ENCODE data around the gene C16orf96. TPM values are rescaled to one million over a fixed set of nuclear protein-coding genes. Genes with fewer than 3 reads are reported as not detected.

Gene C16orf96
- total and polyA plus RNA-seq, 2 of the 13 experiments (the other 11 are each of a cell fraction or from before 2014, with no cell fraction given), result 0.03 TPM; not detected in 1

GRCh38 chr16:4506450-4506849 lies 49.7 kb upstream of the C16orf96 start:
- H3K27me3 ChIP-seq (ENCODE audit: control insufficient read depth in 1 of 2, insufficient read depth in 2 of 2, low read length in 2 of 2), result no peaks in the 10 kb centered on the region
- peak; percentile 76 for ATAC-seq
- H2AFZ ChIP-seq (ENCODE audit: low read length), result no peak overlapping the region
- CTCF ChIA-PET (ENCODE audit: low intra/inter-chr PET ratio, low total read pairs), result interaction anchor here (1.3 kb wide), 1 partner anchor 79 kb away, joined by 5 read pairs; no protein-coding TSS in a partner anchor
- H3K9me3 ChIP-seq (ENCODE audit: low read length), result no peaks in the 10 kb centered on the region
- no peak overlapping the region for H3K4me2 ChIP-seq (ENCODE audit: low read depth, low read length)
- no TSS peak for BruUV-seq (replicated peaks)
- H3K4me1 ChIP-seq (ENCODE audit: insufficient read depth, low read length), result peaks cover 7% of the 10 kb centered on the region
- in situ Hi-C loops (cut with HindIII; ENCODE audit: extremely low pct_ligation_motif_present, low pct_unique_long_range_greater_than_20kb), result loop anchor here (25.0 kb wide), 1 partner anchor 456 kb away; the partner anchor contains the start of gene SEC14L5
- no peak overlapping the region for H3K9ac ChIP-seq (ENCODE audit: insufficient read depth, low read depth, low read length)
- FAIRE-seq, result peak; percentile 98
- peaks cover 9% of the 10 kb centered on the region for H4K20me1 ChIP-seq (ENCODE audit: insufficient read depth, low read length)
- intact Hi-C loops (cut with micrococcal nuclease; ENCODE audit: unreplicated experiment), result no loop called here
- 46% methylated on average over 3 of the region's 3 CpGs for WGBS (ENCODE audit: low lambda C conversion rate)
- DNase-seq (ENCODE audit: low spot score), result peak; percentile 59
- POLR2A ChIA-PET, result interaction anchor here (2.0 kb wide), 1 partner anchor 32 kb away, joined by 6 read pairs; the partner anchor contains the start of gene CDIP1
- no peak overlapping the region for H3K27ac ChIP-seq (ENCODE audit: extremely low read length, insufficient read depth, low read length)
- peaks cover 18 to 43% of the 10 kb centered on the region in 2 experiments for H3K36me3 ChIP-seq (replicated peaks in 1 of 2; ENCODE audit: control insufficient read depth in 1 of 2, insufficient read depth in 2 of 2, low read length in 2 of 2)
- peaks cover 22% of the 10 kb centered on the region for H3K79me2 ChIP-seq (ENCODE audit: insufficient read depth, low read length)
- H3K4me3 ChIP-seq (replicated peaks in 1 of 3; ENCODE audit: insufficient read depth in 1 of 3, low read depth in 2 of 3, low read length in 3 of 3), result no peak overlapping the region
- TF ChIP-seq ZBTB10 (CRISPR knock-in tag; IDR thresholded peaks at IDR 0.05; ENCODE audit: borderline replicate concordance), result no peak
- no peak for TF ChIP-seq TEAD3 (CRISPR knock-in tag; optimal IDR thresholded peaks at IDR 0.05; ENCODE audit: borderline replicate concordance)
- TF ChIP-seq ZNF225 (CRISPR knock-in tag; IDR thresholded peaks at IDR 0.05), result no peak
- no peak for TF ChIP-seq FOXC1 (CRISPR knock-in tag; IDR thresholded peaks at IDR 0.05; ENCODE audit: borderline replicate concordance)
- TF ChIP-seq TFDP2 (CRISPR knock-in tag; IDR thresholded peaks at IDR 0.05), result no peak
- no peak for TF ChIP-seq SP4 (CRISPR knock-in tag; IDR thresholded peaks at IDR 0.05)
- TF ChIP-seq ZBTB40 (IDR thresholded peaks at IDR 0.05), result no peak
- TF ChIP-seq ZBTB40 (CRISPR knock-in tag; IDR thresholded peaks at IDR 0.05), result no peak
- no peak for TF ChIP-seq DDIT3 (CRISPR knock-in tag; IDR thresholded peaks at IDR 0.05)
- no peak for TF ChIP-seq REPIN1 (CRISPR knock-in tag; IDR thresholded peaks at IDR 0.05; ENCODE audit: borderline replicate concordance, low read depth)
- TF ChIP-seq TBX2 (CRISPR knock-in tag; IDR thresholded peaks at IDR 0.05; ENCODE audit: borderline replicate concordance), result 0 out of 2 replicates have a peak, but pooled peaks have one; percentile 24

Measured in HepG2 (cell line).